ENCODE data around the gene DNM3. TPM values are rescaled to one million over a fixed set of nuclear protein-coding genes. Genes with fewer than 3 reads are reported as not detected.
A peak's percentile ranks its signal among the peaks of the same experiment; 100 is the strongest.

The DNM3 gene
- total RNA-seq, 6 donors from 2014 or later = 7.1 to 30.4 (median 10.3) TPM

- no peak for DNase-seq
- WGBS, 2 donors = 96 to 100% methylated on average over 1 of the region's 1 CpG
- Histone ChIP-seq H3K36me3 (no peaks in the 10 kb centered on the region), H3K9me3 (no peaks in the 10 kb centered on the region), H3K4me1 (peaks cover 0 to 9% (median 3%) of the 10 kb centered on the region in 4 donors), H3K27ac (no peak overlapping the region), H3K27me3 (no peaks in the 10 kb centered on the region), H3K4me3 (no peak overlapping the region)
- ATAC-seq (ENCODE audit: low FRiP score in 2 of 2) = no peak
- TF ChIP-seq EP300 (IDR thresholded peaks at IDR 0.05) = no peak
- TF ChIP-seq POLR2A (IDR thresholded peaks at IDR 0.05) = no peak
- TF ChIP-seq CTCF (IDR thresholded peaks at IDR 0.05) = no peak
- no peak for TF ChIP-seq POLR2AphosphoS5 (IDR thresholded peaks at IDR 0.05)
Measured at GRCh38 chr1:172238158-172238557, 396.9 kb downstream of the DNM3 start.

GRCh38 chr1:172238965-172239364, 397.7 kb downstream of the DNM3 start:
- ATAC-seq (ENCODE audit: low FRiP score in 2 of 2) = no peak
- DNase-seq = no peak
- Histone ChIP-seq H3K27me3 (no peaks in the 10 kb centered on the region), H3K9me3 (no peaks in the 10 kb centered on the region), H3K36me3 (no peaks in the 10 kb centered on the region), H3K27ac (no peak overlapping the region), H3K4me1 (peaks cover 0 to 9% (median 3%) of the 10 kb centered on the region in 4 donors), H3K4me3 (no peak overlapping the region)
- TF ChIP-seq POLR2AphosphoS5 (IDR thresholded peaks at IDR 0.05) = no peak
- TF ChIP-seq CTCF (IDR thresholded peaks at IDR 0.05) = no peak
- TF ChIP-seq EP300 (IDR thresholded peaks at IDR 0.05) = no peak
- no peak for TF ChIP-seq POLR2A (IDR thresholded peaks at IDR 0.05)
- 92 to 94% methylated on average over 2 of the region's 2 CpGs for WGBS, 2 donors

GRCh38 chr1:172239901-172240300, 398.6 kb downstream of the DNM3 start:
- Histone ChIP-seq H3K9me3 (no peaks in the 10 kb centered on the region), H3K4me1 (peaks cover 0 to 9% (median 3%) of the 10 kb centered on the region in 4 donors), H3K36me3 (no peaks in the 10 kb centered on the region), H3K27ac (peak overlapping the region in 2 of 4 donors; percentile 41 to 58), H3K4me3 (no peak overlapping the region), H3K27me3 (no peaks in the 10 kb centered on the region)
- no peak for TF ChIP-seq CTCF (IDR thresholded peaks at IDR 0.05)
- peak; percentile 21 to 51 for ATAC-seq (ENCODE audit: low FRiP score in 2 of 2)
- WGBS, 2 donors = 65 to 80% methylated on average over 2 of the region's 2 CpGs
- DNase-seq = peak in 1 of 2 donors; percentile 66

- no peak for DNase-seq
- WGBS, 2 donors = 60 to 75% methylated on average over 1 of the region's 1 CpG
- TF ChIP-seq CTCF (IDR thresholded peaks at IDR 0.05) = no peak
- no peak for TF ChIP-seq EP300 (IDR thresholded peaks at IDR 0.05)
- TF ChIP-seq POLR2AphosphoS5 (IDR thresholded peaks at IDR 0.05) = no peak
- no peak for TF ChIP-seq POLR2A (IDR thresholded peaks at IDR 0.05)
Measured at GRCh38 chr1:172241540-172241939, 400.2 kb downstream of the DNM3 start.

GRCh38 chr1:172244865-172245264, 403.6 kb downstream of the DNM3 start:
- no peak overlapping the region for H3K4me3 ChIP-seq
- TF ChIP-seq POLR2AphosphoS5 (IDR thresholded peaks at IDR 0.05) (no peak), EP300 (IDR thresholded peaks at IDR 0.05) (no peak), CTCF (IDR thresholded peaks at IDR 0.05) (no peak), POLR2A (IDR thresholded peaks at IDR 0.05) (no peak)
- ATAC-seq (ENCODE audit: low FRiP score in 2 of 2) = peak in 1 of 2 donors; percentile 63
- peak overlapping the region in 2 of 4 donors; percentile 35 to 40 for H3K27ac ChIP-seq
- H3K27me3 ChIP-seq = no peaks in the 10 kb centered on the region
- peaks cover 0 to 9% (median 3%) of the 10 kb centered on the region in 4 donors for H3K4me1 ChIP-seq
- WGBS, 2 donors = 77 to 79% methylated on average over 1 of the region's 1 CpG
- H3K9me3 ChIP-seq = no peaks in the 10 kb centered on the region
- DNase-seq = peak in 1 of 2 donors; percentile 39
- H3K36me3 ChIP-seq = no peaks in the 10 kb centered on the region

More at GRCh38 chr1:172241540-172241939, 400.2 kb downstream of the DNM3 start:
- Histone ChIP-seq H3K4me3 (no peak overlapping the region), H3K27ac (no peak overlapping the region), H3K9me3 (no peaks in the 10 kb centered on the region), H3K4me1 (peaks cover 0 to 9% (median 3%) of the 10 kb centered on the region in 4 donors), H3K27me3 (no peaks in the 10 kb centered on the region), H3K36me3 (no peaks in the 10 kb centered on the region)
- no peak for ATAC-seq (ENCODE audit: low FRiP score in 2 of 2)
